Measurements from ENCODE around the gene ADARB2. TPM values are rescaled to one million over a fixed set of nuclear protein-coding genes. Genes with fewer than 3 reads are reported as not detected.

ADARB2 gene
- total RNA-seq, 8 experiments from 2014 or later, result 0.13 to 2.6 (median 1.5) TPM

- no peak for ATAC-seq (replicated peaks in 6 of 8)
- Histone ChIP-seq H3K4me1 (replicated peaks in 1 of 2) (peaks cover 17 to 34% of the 10 kb centered on the region in 2 donors), H3K4me3 (no peak overlapping the region), H3K27ac (no peak overlapping the region)
- in situ Hi-C loops (cut with MboI; ENCODE audit: low pct_unique_long_range_greater_than_20kb in 2 of 9, low sequenced_read_pairs in 9 of 9, unreplicated experiment in 9 of 9), result no loop called here
- 8 to 100% (median 88%) methylated on average over 1 to 11 of the region's 27 CpGs; no CpG with 5 or more reads in 1 of the 10 experiments for WGBS, 10 experiments
Observed at GRCh38 chr10:1375346-1376170, 361.8 kb downstream of the ADARB2 start.

- Histone ChIP-seq H3K27ac (no peak overlapping the region), H3K4me1 (replicated peaks in 1 of 2) (peaks cover 11 to 26% of the 10 kb centered on the region in 2 donors), H3K4me3 (no peak overlapping the region)
- in situ Hi-C loops (cut with MboI; ENCODE audit: low pct_unique_long_range_greater_than_20kb in 2 of 9, low sequenced_read_pairs in 9 of 9, unreplicated experiment in 9 of 9), result no loop called here
- ATAC-seq (replicated peaks in 6 of 8), result peak in 4 of 8 experiments; percentile 22 to 71 (median 65)
- 20 to 100% (median 81%) methylated on average over 1 to 5 of the region's 37 CpGs; no CpG with 5 or more reads in 4 of the 10 experiments for WGBS, 10 experiments
Observed at GRCh38 chr10:1374511-1375345, 362.6 kb downstream of the ADARB2 start.

- H3K4me3 ChIP-seq, result no peak overlapping the region
- 30 to 100% (median 90%) methylated on average over 1 to 5 of the region's 7 CpGs; no CpG with 5 or more reads in 5 of the 10 experiments for WGBS, 10 experiments
- no peak overlapping the region for H3K27ac ChIP-seq
- in situ Hi-C loops (cut with MboI; ENCODE audit: low pct_unique_long_range_greater_than_20kb in 2 of 9, low sequenced_read_pairs in 9 of 9, unreplicated experiment in 9 of 9), result no loop called here
- H3K4me1 ChIP-seq (replicated peaks in 1 of 2), result peaks cover 9 to 17% of the 10 kb centered on the region in 2 donors
- no peak for ATAC-seq (replicated peaks in 6 of 8)
Observed at GRCh38 chr10:1373287-1373686, 364.0 kb downstream of the ADARB2 start.

DNA sequence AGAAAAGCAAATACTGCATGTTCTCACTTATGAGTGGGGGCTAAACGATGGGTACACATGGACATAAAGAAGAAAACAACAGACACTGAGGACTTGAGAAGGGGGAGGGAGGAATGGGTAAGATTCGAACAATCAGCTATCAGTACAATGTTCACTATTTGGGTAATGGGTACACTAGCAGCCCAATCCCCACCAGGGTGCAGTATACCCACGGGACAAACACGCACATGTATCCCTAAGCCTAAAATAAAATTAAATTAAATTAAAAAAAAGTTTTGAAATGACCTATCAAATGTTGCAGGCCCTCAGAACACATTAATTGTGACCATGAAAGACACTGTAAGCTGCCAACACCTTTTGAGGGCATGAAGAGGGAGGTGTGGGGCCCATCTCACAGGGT is 365.1 kb downstream of the ADARB2 start:
- H3K27ac ChIP-seq, result no peak overlapping the region
- ATAC-seq (replicated peaks in 6 of 8), result no peak
- H3K4me3 ChIP-seq, result no peak overlapping the region
- H3K4me1 ChIP-seq (replicated peaks in 1 of 2), result peaks cover 0 to 8% of the 10 kb centered on the region in 2 donors
- in situ Hi-C loops (cut with MboI; ENCODE audit: low pct_unique_long_range_greater_than_20kb in 2 of 9, low sequenced_read_pairs in 9 of 9, unreplicated experiment in 9 of 9), result no loop called here
- 0 to 89% (median 76%) methylated on average over 2 to 4 of the region's 4 CpGs; no CpG with 5 or more reads in 1 of the 10 experiments for WGBS, 10 experiments

DNA sequence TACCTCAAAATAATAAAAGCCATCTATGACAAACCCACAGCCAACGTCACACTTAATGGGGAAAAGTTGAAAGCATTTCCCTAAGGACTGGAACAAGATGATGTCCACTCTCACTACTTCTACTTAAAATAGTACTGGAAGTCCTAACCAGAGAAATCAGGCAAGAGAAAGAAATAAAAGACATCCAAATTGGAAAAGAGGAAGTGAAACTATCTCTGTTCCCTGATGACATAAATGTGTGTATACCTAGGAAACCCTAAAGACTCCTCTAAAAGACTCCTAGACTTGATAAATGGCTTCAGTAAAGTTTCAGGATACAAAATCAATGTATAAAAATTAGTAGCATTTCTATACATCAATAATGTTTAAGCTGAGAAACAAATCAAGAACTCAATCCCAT is 367.0 kb downstream of the ADARB2 start:
- Histone ChIP-seq H3K4me1 (replicated peaks in 1 of 2) (peaks cover 0 to 13% of the 10 kb centered on the region in 2 donors), H3K4me3 (no peak overlapping the region), H3K27ac (no peak overlapping the region)
- in situ Hi-C loops (cut with MboI; ENCODE audit: low pct_unique_long_range_greater_than_20kb in 2 of 9, low sequenced_read_pairs in 9 of 9, unreplicated experiment in 9 of 9), result no loop called here
- ATAC-seq (replicated peaks in 6 of 8), result no peak
- 0 to 100% (median 100%) methylated on average over 1 of the region's 1 CpG; no CpG with 5 or more reads in 5 of the 10 experiments for WGBS, 10 experiments

- ATAC-seq (replicated peaks in 6 of 8), result no peak
- 0 to 82% (median 40%) methylated on average over 1 to 6 of the region's 7 CpGs; no CpG with 5 or more reads in 3 of the 10 experiments for WGBS, 10 experiments
- in situ Hi-C loops (cut with MboI; ENCODE audit: low pct_unique_long_range_greater_than_20kb in 2 of 9, low sequenced_read_pairs in 9 of 9, unreplicated experiment in 9 of 9), result no loop called here
- Histone ChIP-seq H3K27ac (no peak overlapping the region), H3K4me1 (replicated peaks in 1 of 2) (peaks cover 0 to 9% of the 10 kb centered on the region in 2 donors), H3K4me3 (no peak overlapping the region)
Observed at GRCh38 chr10:1369665-1370064, 367.7 kb downstream of the ADARB2 start.

GRCh38 chr10:1369197-1369596 is 368.1 kb downstream of the ADARB2 start:
- Histone ChIP-seq H3K4me1 (replicated peaks in 1 of 2) (peaks cover 0 to 4% of the 10 kb centered on the region in 2 donors), H3K27ac (no peak overlapping the region), H3K4me3 (no peak overlapping the region)
- in situ Hi-C loops (cut with MboI; ENCODE audit: low pct_unique_long_range_greater_than_20kb in 2 of 9, low sequenced_read_pairs in 9 of 9, unreplicated experiment in 9 of 9), result no loop called here
- no peak for ATAC-seq (replicated peaks in 6 of 8)
- WGBS, 10 experiments, result 0 to 92% (median 66%) methylated on average over 1 to 7 of the region's 7 CpGs; no CpG with 5 or more reads in 5 of the 10 experiments

DNA sequence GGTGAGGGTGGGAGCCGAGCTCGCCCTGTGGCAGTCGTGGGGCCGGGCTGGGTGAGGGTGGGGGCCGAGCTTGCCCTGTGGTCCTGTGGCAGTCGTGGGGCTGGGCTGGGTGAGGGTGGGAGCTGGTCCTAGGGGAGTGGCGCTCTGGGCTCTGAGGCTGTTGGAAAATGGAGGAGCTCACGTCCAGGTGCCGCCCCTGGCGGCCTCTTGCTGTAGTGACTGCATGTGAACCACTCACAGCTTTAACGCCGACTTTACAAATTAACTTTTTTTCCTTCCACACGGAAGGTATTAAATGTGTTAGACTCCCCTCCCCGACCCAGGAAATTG is 368.5 kb downstream of the ADARB2 start:
- Histone ChIP-seq H3K4me3 (no peak overlapping the region), H3K4me1 (replicated peaks in 1 of 2) (peaks cover 0 to 4% of the 10 kb centered on the region in 2 donors), H3K27ac (no peak overlapping the region)
- 0 to 50% (median 29%) methylated on average over 1 to 7 of the region's 14 CpGs; no CpG with 5 or more reads in 5 of the 10 experiments for WGBS, 10 experiments
- ATAC-seq (replicated peaks in 6 of 8), result peak in 6 of 8 experiments; percentile 29 to 94 (median 65)
- in situ Hi-C loops (cut with MboI; ENCODE audit: low pct_unique_long_range_greater_than_20kb in 2 of 9, low sequenced_read_pairs in 9 of 9, unreplicated experiment in 9 of 9), result no loop called here

GRCh38 chr10:1367938-1368841 is 369.1 kb downstream of the ADARB2 start:
- 15 to 100% (median 86%) methylated on average over 3 to 10 of the region's 24 CpGs; no CpG with 5 or more reads in 3 of the 10 experiments for WGBS, 10 experiments
- peak in 1 of 8 experiments; percentile 42 for ATAC-seq (replicated peaks in 6 of 8)
- in situ Hi-C loops (cut with MboI; ENCODE audit: low pct_unique_long_range_greater_than_20kb in 2 of 9, low sequenced_read_pairs in 9 of 9, unreplicated experiment in 9 of 9), result no loop called here
- H3K4me3 ChIP-seq, result no peak overlapping the region
- H3K27ac ChIP-seq, result no peak overlapping the region
- H3K4me1 ChIP-seq (replicated peaks in 1 of 2), result peaks cover 0 to 4% of the 10 kb centered on the region in 2 donors

DNA sequence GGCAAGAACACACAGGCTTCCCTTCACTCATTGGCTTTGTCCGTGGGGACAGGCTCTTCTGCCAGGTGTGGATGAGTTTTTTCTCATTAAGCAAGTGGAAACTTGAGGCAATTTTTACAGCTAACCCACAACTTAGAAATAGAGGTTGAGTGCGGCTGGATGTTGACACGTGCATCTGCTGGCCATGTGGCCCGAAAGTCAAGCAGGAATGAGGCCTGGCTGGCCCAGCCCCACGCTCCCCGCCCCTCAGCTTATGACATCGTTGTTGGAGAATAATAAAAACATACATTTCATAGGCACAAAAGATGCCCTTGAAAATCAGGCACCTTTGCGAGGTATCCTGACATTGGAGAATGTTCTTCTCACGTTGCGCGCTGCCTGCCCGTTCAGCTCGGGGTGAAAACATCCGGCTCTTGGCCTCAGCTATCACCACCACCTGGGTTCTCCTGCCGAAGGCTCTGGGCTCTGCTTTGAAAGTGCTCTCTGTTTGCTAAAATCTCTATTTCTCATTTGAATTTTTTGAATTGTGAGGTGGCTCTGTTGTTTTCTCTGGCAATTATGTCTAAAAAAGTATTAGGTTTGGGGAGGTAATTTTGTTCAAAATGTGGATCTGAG is 370.4 kb downstream of the ADARB2 start:
- Histone ChIP-seq H3K4me3 (no peak overlapping the region), H3K4me1 (replicated peaks in 1 of 2) (peaks cover 4 to 7% of the 10 kb centered on the region in 2 donors), H3K27ac (no peak overlapping the region)
- no peak for ATAC-seq (replicated peaks in 6 of 8)
- WGBS, 10 experiments, result 0 to 94% (median 59%) methylated on average over 2 to 12 of the region's 15 CpGs; no CpG with 5 or more reads in 4 of the 10 experiments
- in situ Hi-C loops (cut with MboI; ENCODE audit: low pct_unique_long_range_greater_than_20kb in 2 of 9, low sequenced_read_pairs in 9 of 9, unreplicated experiment in 9 of 9), result no loop called here

- ATAC-seq (replicated peaks in 6 of 8), result peak in 4 of 8 experiments; percentile 14 to 63 (median 18)
- no peak overlapping the region for H3K27ac ChIP-seq
- H3K4me3 ChIP-seq, result no peak overlapping the region
- peaks cover 10 to 13% of the 10 kb centered on the region in 2 donors for H3K4me1 ChIP-seq (replicated peaks in 1 of 2)
- 0 to 93% (median 80%) methylated on average over 1 to 3 of the region's 6 CpGs; no CpG with 5 or more reads in 3 of the 10 experiments for WGBS, 10 experiments
- in situ Hi-C loops (cut with MboI; ENCODE audit: low pct_unique_long_range_greater_than_20kb in 2 of 9, low sequenced_read_pairs in 9 of 9, unreplicated experiment in 9 of 9), result no loop called here
Observed at GRCh38 chr10:1366322-1366691, 371.0 kb downstream of the ADARB2 start.
